A673 (cell line): ENCODE measurements around the gene ADAMTS3. TPM values are rescaled to one million over a fixed set of nuclear protein-coding genes. Genes with fewer than 3 reads are reported as not detected.

ENCODE experiments used
- BruUV-seq: library from RNA; stranded (reverse); fragments of 400-500 nt; replicated peaks from 2 replicates; lab custom pipeline; 2021; lab: Mats Ljungman, UMichigan
- CTCF ChIA-PET: fragments of 300-600 bp; sonication (Branson Sonifier 250); formaldehyde crosslinking; loops from one replicate; lab custom pipeline; 2022; ENCODE audit warnings: antibody characterized with exemption; lab: Charles Lee
- POLR2A ChIA-PET: fragments of 300-600 bp; sonication (Branson Sonifier 250); formaldehyde crosslinking; loops from one replicate; lab custom pipeline; 2022; ENCODE audit warnings: antibody characterized with exemption; ENCODE audit not compliant: low non-redundant PET; lab: Charles Lee
- DNase-seq: peaks from one replicate; pipeline ENCODE4 v3.0.0-alpha.2; 2015; ENCODE audit warnings: low spot score
- H3K27ac ChIP-seq: fragments of 200-600 bp; sonication (generic); 2 replicates; pipeline ENCODE4 v1.5.1; 2016; ENCODE audit warnings: mixed run types, low read depth, mild to moderate bottlenecking, mixed read lengths, antibody characterized with exemption, low read length; ENCODE audit not compliant: poor library complexity, severe bottlenecking
- H3K27me3 ChIP-seq: fragments of 200-600 bp; sonication (generic); replicated peaks from 2 replicates; pipeline ENCODE4 v1.6.1; 2017; ENCODE audit warnings: mixed run types, low read depth, mild to moderate bottlenecking, mixed read lengths, antibody characterized with exemption, low read length; ENCODE audit not compliant: insufficient read depth, poor library complexity
- H3K36me3 ChIP-seq: fragments of 200-600 bp; sonication (generic); 2 replicates; pipeline ENCODE4 v1.6.1; 2016; ENCODE audit warnings: mixed run types, mild to moderate bottlenecking, mixed read lengths, antibody characterized with exemption, low read length; ENCODE audit not compliant: insufficient read depth, poor library complexity, severe bottlenecking
- H3K4me1 ChIP-seq: fragments of 200-600 bp; sonication (generic); 2 replicates; pipeline ENCODE4 v1.6.1; 2017; ENCODE audit warnings: mixed run types, mild to moderate bottlenecking, mixed read lengths, antibody characterized with exemption, low read length; ENCODE audit not compliant: insufficient read depth, poor library complexity, severe bottlenecking
- H3K4me3 ChIP-seq: fragments of 200-600 bp; sonication (generic); 2 replicates; pipeline ENCODE4 v1.5.1; 2016; ENCODE audit warnings: low read depth, mixed run types, mild to moderate bottlenecking, mixed read lengths, low read length; ENCODE audit not compliant: poor library complexity, severe bottlenecking
- H3K9me3 ChIP-seq: fragments of 200-600 bp; sonication (generic); 2 replicates; pipeline ENCODE4 v1.6.1; 2016; ENCODE audit warnings: mixed run types, low read depth, mild to moderate bottlenecking, mixed read lengths, antibody characterized with exemption, low read length; ENCODE audit not compliant: poor library complexity, severe bottlenecking
- EZH2 ChIP-seq: fragments of 200-600 bp; sonication (generic); IDR thresholded peaks from 2 replicates; pipeline ENCODE4 v1.6.1; 2017; ENCODE audit warnings: borderline replicate concordance, low read depth, mild to moderate bottlenecking, mixed read lengths, antibody characterized with exemption, low read length; ENCODE audit not compliant: poor library complexity, severe bottlenecking
- intact Hi-C: fragments of 100-400 bp; cut with micrococcal nuclease; formaldehyde crosslinking; loops from one replicate; pipeline ENCODE4 v1.10.0; 2022; ENCODE audit not compliant: unreplicated experiment
- total RNA-seq: library from RNA; stranded (reverse); gene quantifications from 2 replicates; pipeline ENCODE4 v1.2.3, GENCODE V29; 2021
- TF ChIP-seq, protein P1 (sequence below): fragments of 300-800, 200-600 bp; sonication (generic); conservative IDR thresholded peaks from 2 replicates; pipeline ENCODE4 v1.5.1; 2017; ENCODE audit warnings: low read depth, mild to moderate bottlenecking, antibody characterized with exemption, low read length, moderate library complexity, mixed read lengths

Gene ADAMTS3
- total RNA-seq, 1 experiment from 2014 or later: 0.17 TPM

- H3K27me3 ChIP-seq: no peaks in the 10 kb centered on the region
- H3K27ac ChIP-seq: no peak overlapping the region
- peak; percentile 45 for DNase-seq
- intact Hi-C loops: no loop called here
- TF ChIP-seq, protein P1, sequence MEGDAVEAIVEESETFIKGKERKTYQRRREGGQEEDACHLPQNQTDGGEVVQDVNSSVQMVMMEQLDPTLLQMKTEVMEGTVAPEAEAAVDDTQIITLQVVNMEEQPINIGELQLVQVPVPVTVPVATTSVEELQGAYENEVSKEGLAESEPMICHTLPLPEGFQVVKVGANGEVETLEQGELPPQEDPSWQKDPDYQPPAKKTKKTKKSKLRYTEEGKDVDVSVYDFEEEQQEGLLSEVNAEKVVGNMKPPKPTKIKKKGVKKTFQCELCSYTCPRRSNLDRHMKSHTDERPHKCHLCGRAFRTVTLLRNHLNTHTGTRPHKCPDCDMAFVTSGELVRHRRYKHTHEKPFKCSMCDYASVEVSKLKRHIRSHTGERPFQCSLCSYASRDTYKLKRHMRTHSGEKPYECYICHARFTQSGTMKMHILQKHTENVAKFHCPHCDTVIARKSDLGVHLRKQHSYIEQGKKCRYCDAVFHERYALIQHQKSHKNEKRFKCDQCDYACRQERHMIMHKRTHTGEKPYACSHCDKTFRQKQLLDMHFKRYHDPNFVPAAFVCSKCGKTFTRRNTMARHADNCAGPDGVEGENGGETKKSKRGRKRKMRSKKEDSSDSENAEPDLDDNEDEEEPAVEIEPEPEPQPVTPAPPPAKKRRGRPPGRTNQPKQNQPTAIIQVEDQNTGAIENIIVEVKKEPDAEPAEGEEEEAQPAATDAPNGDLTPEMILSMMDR: no peak
- TF ChIP-seq EZH2: no peak
- ChIA-PET POLR2A (no interaction called here), CTCF (no interaction called here)
- no peaks in the 10 kb centered on the region for H3K36me3 ChIP-seq
- no peak overlapping the region for H3K4me3 ChIP-seq
- BruUV-seq: no TSS peak
- H3K4me1 ChIP-seq: no peaks in the 10 kb centered on the region
- no peaks in the 10 kb centered on the region for H3K9me3 ChIP-seq
These were observed 256.9 kb downstream of the ADAMTS3 start for GRCh38 chr4:72312032-72312650.

GRCh38 chr4:72311291-72311690 is 257.7 kb downstream of the ADAMTS3 start:
- Histone ChIP-seq H3K4me1 (no peaks in the 10 kb centered on the region), H3K36me3 (no peaks in the 10 kb centered on the region), H3K27ac (no peak overlapping the region), H3K4me3 (no peak overlapping the region), H3K27me3 (no peaks in the 10 kb centered on the region), H3K9me3 (no peaks in the 10 kb centered on the region)
- ChIA-PET POLR2A (no interaction called here), CTCF (no interaction called here)
- DNase-seq: no peak
- intact Hi-C loops: no loop called here
- BruUV-seq: no TSS peak
- TF ChIP-seq EZH2: no peak
- TF ChIP-seq, protein P1: no peak

- intact Hi-C loops: no loop called here
- no TSS peak for BruUV-seq
These were observed 263.4 kb downstream of the ADAMTS3 start for GRCh38 chr4:72305620-72306019.

More at GRCh38 chr4:72305620-72306019, 263.4 kb downstream of the ADAMTS3 start:
- Histone ChIP-seq H3K27me3 (no peaks in the 10 kb centered on the region), H3K4me1 (no peaks in the 10 kb centered on the region), H3K27ac (no peak overlapping the region), H3K9me3 (no peaks in the 10 kb centered on the region), H3K36me3 (no peaks in the 10 kb centered on the region), H3K4me3 (no peak overlapping the region)
- CTCF ChIA-PET: no interaction called here
- TF ChIP-seq, protein P1: no peak
- no peak for DNase-seq
- POLR2A ChIA-PET: no interaction called here
